ENCODE data around the gene AKR1B15. TPM values are rescaled to one million over a fixed set of nuclear protein-coding genes. Genes with fewer than 3 reads are reported as not detected.

Gene AKR1B15
- total RNA-seq, 1 donor from 2014 or later = not detected

GRCh38 chr7:134611611-134612151, 62.8 kb downstream of the AKR1B15 start:
- no peak overlapping the region for H3K27ac ChIP-seq
- no peak for TF ChIP-seq EZH2phosphoT487 (IDR thresholded peaks at IDR 0.05)
- TF ChIP-seq CTCF (IDR thresholded peaks at IDR 0.05) = no peak
- no peak for TF ChIP-seq EZH2 (IDR thresholded peaks at IDR 0.05)
- no peak for DNase-seq (ENCODE audit: low spot score)
- H3K9me3 ChIP-seq (ENCODE audit: low read depth) = no peaks in the 10 kb centered on the region
- no peak overlapping the region for H3K4me2 ChIP-seq
- no peaks in the 10 kb centered on the region for H4K20me1 ChIP-seq (ENCODE audit: low read depth)
- H3K4me1 ChIP-seq = no peaks in the 10 kb centered on the region
- H3K27me3 ChIP-seq = peaks cover 4% of the 10 kb centered on the region
- H3K27me3 Mint-ChIP-seq (ENCODE audit: insufficient read depth, low read depth) = peaks cover 5% of the 10 kb centered on the region
- no peak overlapping the region for H2AFZ ChIP-seq (replicated peaks)
- no peak overlapping the region for H3K9ac ChIP-seq
- no peak overlapping the region for H3K27ac Mint-ChIP-seq
- H3F3A ChIP-seq (ENCODE audit: low read depth) = no peaks in the 10 kb centered on the region
- no peaks in the 10 kb centered on the region for H3K79me2 ChIP-seq (ENCODE audit: low read depth)
- no peaks in the 10 kb centered on the region for H3K4me1 Mint-ChIP-seq
- H3K4me3 ChIP-seq = no peak overlapping the region
- no peaks in the 10 kb centered on the region for H3K36me3 ChIP-seq
- H3K9me3 Mint-ChIP-seq = no peaks in the 10 kb centered on the region
- no peak overlapping the region for H3K4me3 Mint-ChIP-seq
- no peaks in the 10 kb centered on the region for H3K36me3 Mint-ChIP-seq

- Histone ChIP-seq H3K27ac (no peak overlapping the region), H4K20me1 (ENCODE audit: low read depth) (no peaks in the 10 kb centered on the region), H2AFZ (replicated peaks) (no peak overlapping the region), H3F3A (ENCODE audit: low read depth) (no peaks in the 10 kb centered on the region), H3K4me3 (no peak overlapping the region), H3K9ac (no peak overlapping the region), H3K9me3 (ENCODE audit: low read depth) (no peaks in the 10 kb centered on the region), H3K79me2 (ENCODE audit: low read depth) (no peaks in the 10 kb centered on the region), H3K36me3 (no peaks in the 10 kb centered on the region), H3K4me1 (no peaks in the 10 kb centered on the region), H3K27me3 (peaks cover 4% of the 10 kb centered on the region), H3K4me2 (no peak overlapping the region)
- Mint-ChIP-seq H3K36me3 (no peaks in the 10 kb centered on the region), H3K9me3 (no peaks in the 10 kb centered on the region), H3K27me3 (ENCODE audit: insufficient read depth, low read depth) (peaks cover 5% of the 10 kb centered on the region), H3K4me3 (no peak overlapping the region), H3K27ac (no peak overlapping the region), H3K4me1 (no peaks in the 10 kb centered on the region)
- no peak for DNase-seq (ENCODE audit: low spot score)
- TF ChIP-seq CTCF (IDR thresholded peaks at IDR 0.05) (no peak), EZH2phosphoT487 (IDR thresholded peaks at IDR 0.05) (no peak)
Observed at GRCh38 chr7:134612197-134612596, 63.3 kb downstream of the AKR1B15 start.

GRCh38 chr7:134613623-134614347, 64.9 kb downstream of the AKR1B15 start:
- Histone ChIP-seq H3K4me2 (no peak overlapping the region), H2AFZ (replicated peaks) (no peak overlapping the region), H3K27ac (no peak overlapping the region)

More at GRCh38 chr7:134613623-134614347, 64.9 kb downstream of the AKR1B15 start:
- no peaks in the 10 kb centered on the region for H3F3A ChIP-seq (ENCODE audit: low read depth)
- Mint-ChIP-seq H3K4me3 (no peak overlapping the region), H3K36me3 (no peaks in the 10 kb centered on the region), H3K27me3 (ENCODE audit: insufficient read depth, low read depth) (peaks cover 2% of the 10 kb centered on the region), H3K9me3 (no peaks in the 10 kb centered on the region), H3K4me1 (no peaks in the 10 kb centered on the region), H3K27ac (no peak overlapping the region)
- H3K9ac ChIP-seq = no peak overlapping the region
- H3K79me2 ChIP-seq (ENCODE audit: low read depth) = no peaks in the 10 kb centered on the region
- H4K20me1 ChIP-seq (ENCODE audit: low read depth) = no peaks in the 10 kb centered on the region
- peaks cover 4% of the 10 kb centered on the region for H3K27me3 ChIP-seq
- no peaks in the 10 kb centered on the region for H3K9me3 ChIP-seq (ENCODE audit: low read depth)
- no peak for TF ChIP-seq EZH2phosphoT487 (IDR thresholded peaks at IDR 0.05)
- no peak for TF ChIP-seq EZH2 (IDR thresholded peaks at IDR 0.05)
- no peak for TF ChIP-seq CTCF (IDR thresholded peaks at IDR 0.05)
- H3K4me3 ChIP-seq = no peak overlapping the region
- H3K36me3 ChIP-seq = no peaks in the 10 kb centered on the region
- H3K4me1 ChIP-seq = no peaks in the 10 kb centered on the region
- DNase-seq (ENCODE audit: low spot score) = no peak

Measured in neural progenitor cell (in vitro differentiated cells).